A673 (cell line): ENCODE measurements around the gene GPX3. TPM values are rescaled to one million over a fixed set of nuclear protein-coding genes. Genes with fewer than 3 reads are reported as not detected.
A peak's percentile ranks its signal among the peaks of the same experiment; 100 is the strongest.

Experiments
- BruUV-seq: library from RNA; stranded (reverse); fragments of 400-500 nt; replicated peaks from 2 replicates; lab custom pipeline; 2021; lab: Mats Ljungman, UMichigan
- CTCF ChIA-PET: fragments of 300-600 bp; sonication (Branson Sonifier 250); formaldehyde crosslinking; loops from one replicate; lab custom pipeline; 2022; ENCODE audit warnings: antibody characterized with exemption; lab: Charles Lee
- POLR2A ChIA-PET: fragments of 300-600 bp; sonication (Branson Sonifier 250); formaldehyde crosslinking; loops from one replicate; lab custom pipeline; 2022; ENCODE audit warnings: antibody characterized with exemption; ENCODE audit not compliant: low non-redundant PET; lab: Charles Lee
- DNase-seq: peaks from one replicate; pipeline ENCODE4 v3.0.0-alpha.2; 2015; ENCODE audit warnings: low spot score
- H3K27ac ChIP-seq: fragments of 200-600 bp; sonication (generic); 2 replicates; pipeline ENCODE4 v1.5.1; 2016; ENCODE audit warnings: mixed run types, low read depth, mild to moderate bottlenecking, mixed read lengths, antibody characterized with exemption, low read length; ENCODE audit not compliant: poor library complexity, severe bottlenecking
- H3K27me3 ChIP-seq: fragments of 200-600 bp; sonication (generic); replicated peaks from 2 replicates; pipeline ENCODE4 v1.6.1; 2017; ENCODE audit warnings: mixed run types, low read depth, mild to moderate bottlenecking, mixed read lengths, antibody characterized with exemption, low read length; ENCODE audit not compliant: insufficient read depth, poor library complexity
- H3K36me3 ChIP-seq: fragments of 200-600 bp; sonication (generic); 2 replicates; pipeline ENCODE4 v1.6.1; 2016; ENCODE audit warnings: mixed run types, mild to moderate bottlenecking, mixed read lengths, antibody characterized with exemption, low read length; ENCODE audit not compliant: insufficient read depth, poor library complexity, severe bottlenecking
- H3K4me1 ChIP-seq: fragments of 200-600 bp; sonication (generic); 2 replicates; pipeline ENCODE4 v1.6.1; 2017; ENCODE audit warnings: mixed run types, mild to moderate bottlenecking, mixed read lengths, antibody characterized with exemption, low read length; ENCODE audit not compliant: insufficient read depth, poor library complexity, severe bottlenecking
- H3K4me3 ChIP-seq: fragments of 200-600 bp; sonication (generic); 2 replicates; pipeline ENCODE4 v1.5.1; 2016; ENCODE audit warnings: low read depth, mixed run types, mild to moderate bottlenecking, mixed read lengths, low read length; ENCODE audit not compliant: poor library complexity, severe bottlenecking
- H3K9me3 ChIP-seq: fragments of 200-600 bp; sonication (generic); 2 replicates; pipeline ENCODE4 v1.6.1; 2016; ENCODE audit warnings: mixed run types, low read depth, mild to moderate bottlenecking, mixed read lengths, antibody characterized with exemption, low read length; ENCODE audit not compliant: poor library complexity, severe bottlenecking
- CTCF ChIP-seq: fragments of 300-800, 200-600 bp; sonication (generic); conservative IDR thresholded peaks from 2 replicates; pipeline ENCODE4 v1.5.1; 2017; ENCODE audit warnings: low read depth, mild to moderate bottlenecking, antibody characterized with exemption, low read length, moderate library complexity, mixed read lengths
- EZH2 ChIP-seq: fragments of 200-600 bp; sonication (generic); IDR thresholded peaks from 2 replicates; pipeline ENCODE4 v1.6.1; 2017; ENCODE audit warnings: borderline replicate concordance, low read depth, mild to moderate bottlenecking, mixed read lengths, antibody characterized with exemption, low read length; ENCODE audit not compliant: poor library complexity, severe bottlenecking
- intact Hi-C: fragments of 100-400 bp; cut with micrococcal nuclease; formaldehyde crosslinking; loops from one replicate; pipeline ENCODE4 v1.10.0; 2022; ENCODE audit not compliant: unreplicated experiment
- total RNA-seq: library from RNA; stranded (reverse); gene quantifications from 2 replicates; pipeline ENCODE4 v1.2.3, GENCODE V29; 2021

The GPX3 gene
- total RNA-seq, 1 experiment from 2014 or later, result 0.19 TPM

GRCh38 chr5:151018846-151019245, 1.5 kb upstream of the GPX3 start:
- BruUV-seq, result no TSS peak
- Histone ChIP-seq H3K27ac (no peak overlapping the region), H3K4me1 (no peaks in the 10 kb centered on the region), H3K27me3 (peaks cover 9% of the 10 kb centered on the region), H3K4me3 (no peak overlapping the region), H3K9me3 (no peaks in the 10 kb centered on the region), H3K36me3 (no peaks in the 10 kb centered on the region)
- TF ChIP-seq EZH2, result no peak
- TF ChIP-seq CTCF, result no peak
- DNase-seq, result no peak
- intact Hi-C loops, result no loop called here
- ChIA-PET POLR2A (no interaction called here), CTCF (no interaction called here)

- no peak overlapping the region for H3K4me3 ChIP-seq
- CTCF ChIA-PET, result no interaction called here
- POLR2A ChIA-PET, result no interaction called here
- no peaks in the 10 kb centered on the region for H3K36me3 ChIP-seq
- H3K27ac ChIP-seq, result no peak overlapping the region
- DNase-seq, result peak; percentile 17
- TF ChIP-seq CTCF, result no peak
- no peak for TF ChIP-seq EZH2
- intact Hi-C loops, result no loop called here
- H3K27me3 ChIP-seq, result peaks cover 9% of the 10 kb centered on the region
- BruUV-seq, result no TSS peak
- no peaks in the 10 kb centered on the region for H3K9me3 ChIP-seq
- no peaks in the 10 kb centered on the region for H3K4me1 ChIP-seq
Measured at GRCh38 chr5:151019331-151019730, 1.1 kb upstream of the GPX3 start.

- no TSS peak for BruUV-seq
- ChIA-PET CTCF (no interaction called here), POLR2A (no interaction called here)
- H3K27me3 ChIP-seq, result peaks cover 9% of the 10 kb centered on the region
- no peaks in the 10 kb centered on the region for H3K36me3 ChIP-seq
- intact Hi-C loops, result no loop called here
- DNase-seq, result no peak
- H3K4me3 ChIP-seq, result no peak overlapping the region
- no peaks in the 10 kb centered on the region for H3K4me1 ChIP-seq
- TF ChIP-seq CTCF, result no peak
- TF ChIP-seq EZH2, result no peak
- no peaks in the 10 kb centered on the region for H3K9me3 ChIP-seq
- no peak overlapping the region for H3K27ac ChIP-seq
Measured at GRCh38 chr5:151021746-151022145, 1.4 kb downstream of the GPX3 start.
